Measurements from ENCODE around the gene MZT1.

DNA sequence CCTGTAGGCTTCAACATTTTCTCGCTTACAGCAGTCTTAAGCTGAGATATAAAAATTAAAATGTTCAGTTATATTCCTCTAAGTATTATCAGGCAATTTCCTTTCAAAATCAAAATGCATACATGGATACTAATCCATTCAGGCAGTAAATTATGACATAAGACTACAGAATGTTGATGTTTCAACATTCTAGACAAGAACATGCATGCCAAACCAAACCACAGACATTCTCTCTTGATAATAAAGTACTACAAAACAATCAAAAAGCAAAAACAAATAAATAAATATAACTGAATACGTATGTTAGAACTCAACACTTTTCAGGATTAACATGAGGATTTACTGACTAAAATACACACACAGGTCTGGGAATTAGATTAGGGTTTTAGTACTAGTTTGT lies 46.6 kb upstream of the MZT1 start:
- TF ChIP-seq REST (IDR thresholded peaks at IDR 0.05; ENCODE audit: insufficient read depth in 1 of 2, low read depth in 2 of 2, low read length in 2 of 2) (no peak), POLR2AphosphoS5 (IDR thresholded peaks at IDR 0.05; ENCODE audit: low read depth, low read length) (no peak), TAF1 (IDR thresholded peaks at IDR 0.05; ENCODE audit: borderline replicate concordance, insufficient read depth, low read length) (no peak)
